Neural cell (in vitro differentiated cells): ENCODE measurements around the gene POLR1A. TPM values are rescaled to one million over a fixed set of nuclear protein-coding genes. Genes with fewer than 3 reads are reported as not detected.

ENCODE experiments used
- H2AFZ ChIP-seq: fragments of 200-600, 300-800 bp; sonication (generic), shearing (Covaris generic); 2 replicates; pipeline ENCODE4 v1.6.0; 2014; ENCODE audit warnings: low read depth, mild to moderate bottlenecking, antibody characterized with exemption, low read length, moderate library complexity
- H3F3A ChIP-seq: fragments of 200-600 bp; shearing (Covaris generic); 2 replicates; pipeline ENCODE4 v1.6.1; 2016; ENCODE audit warnings: mild to moderate bottlenecking, moderate library complexity, mixed read lengths, antibody characterized with exemption, low read length; ENCODE audit not compliant: insufficient read depth, poor library complexity, severe bottlenecking
- H3K27ac ChIP-seq: fragments of 200-600, 300-800 bp; sonication (generic), shearing (Covaris generic); 2 replicates; pipeline ENCODE4 v1.5.1; 2014; ENCODE audit warnings: mild to moderate bottlenecking, low read length, moderate library complexity
- H3K27me3 ChIP-seq: fragments of 300-800, 200-600 bp; sonication (generic), shearing (Covaris generic); 2 replicates; pipeline ENCODE4 v1.6.0; 2014; ENCODE audit warnings: mild to moderate bottlenecking, low read depth, low read length, moderate library complexity; ENCODE audit not compliant: insufficient read depth
- H3K36me3 ChIP-seq: fragments of 300-800, 200-600 bp; sonication (generic), shearing (Covaris generic); 2 replicates; pipeline ENCODE4 v1.5.1; 2014; ENCODE audit warnings: mild to moderate bottlenecking, antibody characterized with exemption, low read length, moderate library complexity; ENCODE audit not compliant: insufficient read depth
- H3K4me2 ChIP-seq: fragments of 300-800, 200-600 bp; sonication (generic), shearing (Covaris generic); 2 replicates; pipeline ENCODE4 v1.6.0; 2014; ENCODE audit warnings: mild to moderate bottlenecking, low read length
- H3K4me3 ChIP-seq: fragments of 300-800, 200-600 bp; sonication (generic), shearing (Covaris generic); 2 replicates; pipeline ENCODE4 v1.5.1; 2014; ENCODE audit warnings: mild to moderate bottlenecking, low read length, moderate library complexity
- H3K79me2 ChIP-seq: fragments of 200-600 bp; shearing (Covaris generic); replicated peaks from 2 replicates; pipeline ENCODE4 v1.6.0; 2014; ENCODE audit warnings: mild to moderate bottlenecking, low read length, moderate library complexity; ENCODE audit not compliant: insufficient read depth
- H3K9ac ChIP-seq: fragments of 300-800, 200-600 bp; sonication (generic), shearing (Covaris generic); 2 replicates; pipeline ENCODE4 v1.6.1; 2016; ENCODE audit warnings: mild to moderate bottlenecking, low read length, mixed read lengths
- H3K9me2 ChIP-seq: fragments of 200-600 bp; shearing (Covaris generic); 2 replicates; pipeline ENCODE4 v1.6.1; 2016; ENCODE audit warnings: mild to moderate bottlenecking, low read length, mixed read lengths; ENCODE audit not compliant: insufficient read depth
- H3K9me3 ChIP-seq: fragments of 200-600, 300-800 bp; sonication (generic), shearing (Covaris generic); 2 replicates; pipeline ENCODE4 v1.6.1; 2016; ENCODE audit warnings: mild to moderate bottlenecking, mixed run types, low read length, moderate library complexity, mixed read lengths
- H4K20me1 ChIP-seq: fragments of 200-600 bp; shearing (Covaris generic); 2 replicates; pipeline ENCODE4 v1.6.1; 2016; ENCODE audit warnings: mild to moderate bottlenecking, mixed run types; ENCODE audit not compliant: insufficient read depth
- EP300 ChIP-seq: fragments of 450-650 bp; conservative IDR thresholded peaks from 2 replicates; pipeline ENCODE4 v1.6.1; 2014; ENCODE audit warnings: antibody characterized with exemption, mild to moderate bottlenecking, moderate library complexity; ENCODE audit not compliant: poor library complexity, severe bottlenecking
- EZH2 ChIP-seq: fragments of 200-600, 300-800 bp; shearing (Covaris generic), sonication (generic); IDR thresholded peaks from 2 replicates; pipeline ENCODE4 v1.6.1; 2014; ENCODE audit warnings: antibody characterized with exemption, low read length, borderline replicate concordance, mild to moderate bottlenecking; ENCODE audit not compliant: insufficient read depth, poor library complexity, severe bottlenecking
- MXI1 ChIP-seq: fragments of 450-650 bp; conservative IDR thresholded peaks from 2 replicates; pipeline ENCODE4 v1.6.1; 2014; ENCODE audit warnings: antibody characterized with exemption, mild to moderate bottlenecking; ENCODE audit not compliant: poor library complexity, severe bottlenecking
- POLR2AphosphoS5 ChIP-seq: IDR thresholded peaks from 2 replicates; pipeline ENCODE4 v1.6.1; 2012
- RAD21 ChIP-seq: fragments of 450-650 bp; conservative IDR thresholded peaks from 2 replicates; pipeline ENCODE4 v1.6.1; 2014; ENCODE audit warnings: antibody characterized with exemption, mild to moderate bottlenecking, moderate library complexity
- SMC3 ChIP-seq: fragments of 450-650 bp; conservative IDR thresholded peaks from 2 replicates; pipeline ENCODE4 v1.6.1; 2014; ENCODE audit warnings: antibody characterized with exemption, mild to moderate bottlenecking, moderate library complexity; ENCODE audit not compliant: poor library complexity
- TAF1 ChIP-seq: IDR thresholded peaks from 2 replicates; pipeline ENCODE4 v1.6.1; 2012; ENCODE audit warnings: low read depth
- polyA plus RNA-seq: library from polyadenylated mRNA; depleted of rRNA; stranded (reverse); fragments of >200 nt; gene quantifications from 2 replicates; pipeline ENCODE4 v1.2.3, GENCODE V29; 2014
- TF ChIP-seq, protein P1 (sequence below): IDR thresholded peaks from 2 replicates; pipeline ENCODE4 v1.6.1; 2012; ENCODE audit warnings: borderline replicate concordance
- TF ChIP-seq, protein P2 (sequence below): fragments of 450-650 bp; IDR thresholded peaks from 2 replicates; pipeline ENCODE4 v1.5.1; 2014; ENCODE audit warnings: antibody characterized with exemption, mild to moderate bottlenecking, moderate library complexity; ENCODE audit not compliant: poor library complexity, severe bottlenecking

POLR1A gene
- polyA plus RNA-seq, 1 donor from 2014 or later, result 5.4 TPM

DNA sequence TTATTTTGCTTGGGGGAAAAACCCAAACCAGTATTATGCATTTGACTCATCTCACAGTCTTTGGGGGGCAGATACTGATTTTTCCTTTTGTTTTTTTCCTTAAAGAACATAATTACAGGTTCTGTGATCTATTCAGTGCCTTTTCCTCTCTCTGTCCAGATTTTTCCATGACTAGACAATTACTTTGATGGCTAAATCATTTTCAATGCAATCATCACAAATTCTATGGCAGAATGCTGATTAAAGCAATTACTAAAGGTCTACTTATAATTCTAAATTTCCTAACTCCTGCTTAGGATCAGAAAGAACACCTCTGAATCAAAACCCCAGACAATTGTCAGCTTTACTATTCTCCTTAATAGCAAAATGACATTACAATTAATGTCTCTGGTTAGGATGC, 38.8 kb downstream of the POLR1A start:
- no peaks in the 10 kb centered on the region for H3K9me2 ChIP-seq
- no peaks in the 10 kb centered on the region for H3K27me3 ChIP-seq
- no peak overlapping the region for H2AFZ ChIP-seq
- no peaks in the 10 kb centered on the region for H3F3A ChIP-seq
- peaks cover 5% of the 10 kb centered on the region for H3K9me3 ChIP-seq
- H3K4me2 ChIP-seq, result no peak overlapping the region
- no peak overlapping the region for H3K9ac ChIP-seq
- no peak overlapping the region for H3K27ac ChIP-seq
- no peaks in the 10 kb centered on the region for H3K79me2 ChIP-seq
- TF ChIP-seq EP300 (no peak), POLR2AphosphoS5 (no peak), MXI1 (no peak), RAD21 (no peak), TAF1 (no peak)
- no peak overlapping the region for H3K4me3 ChIP-seq
- H4K20me1 ChIP-seq, result no peaks in the 10 kb centered on the region
- peaks cover 10% of the 10 kb centered on the region for H3K36me3 ChIP-seq

DNA sequence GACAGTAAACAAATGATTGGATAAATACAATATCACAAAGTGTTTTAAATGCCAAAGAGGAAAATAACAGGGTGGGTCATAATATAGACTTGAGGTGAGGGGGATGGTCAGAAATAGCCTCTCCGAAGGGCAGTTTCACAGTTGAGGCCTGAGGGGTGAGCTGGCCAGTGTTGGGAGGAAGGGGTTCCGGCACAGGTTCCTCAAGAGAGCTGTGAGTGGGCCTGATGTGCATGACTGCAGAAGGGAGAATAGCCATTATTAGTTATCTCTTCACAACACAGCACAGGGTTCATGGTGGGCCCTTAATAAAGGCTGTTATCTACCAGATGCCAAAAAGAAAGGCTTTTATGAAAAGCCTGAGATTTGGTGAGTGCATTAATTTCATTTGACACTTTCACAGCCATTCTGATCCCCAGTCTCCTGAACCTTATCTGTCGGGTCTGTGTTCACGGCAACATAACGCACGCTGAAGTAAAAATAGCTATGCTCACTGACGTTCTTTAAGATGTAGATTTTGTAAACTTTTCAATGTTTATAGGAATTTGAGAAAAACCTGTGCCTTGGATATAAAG, 39.6 kb downstream of the POLR1A start:
- Histone ChIP-seq H3F3A (no peaks in the 10 kb centered on the region), H3K4me3 (no peak overlapping the region), H3K9ac (no peak overlapping the region), H4K20me1 (no peaks in the 10 kb centered on the region), H3K9me3 (peaks cover 5% of the 10 kb centered on the region), H3K27ac (no peak overlapping the region), H3K27me3 (no peaks in the 10 kb centered on the region), H3K79me2 (no peaks in the 10 kb centered on the region), H2AFZ (no peak overlapping the region), H3K36me3 (peaks cover 10% of the 10 kb centered on the region), H3K4me2 (no peak overlapping the region), H3K9me2 (no peaks in the 10 kb centered on the region)
- TF ChIP-seq, protein P1, sequence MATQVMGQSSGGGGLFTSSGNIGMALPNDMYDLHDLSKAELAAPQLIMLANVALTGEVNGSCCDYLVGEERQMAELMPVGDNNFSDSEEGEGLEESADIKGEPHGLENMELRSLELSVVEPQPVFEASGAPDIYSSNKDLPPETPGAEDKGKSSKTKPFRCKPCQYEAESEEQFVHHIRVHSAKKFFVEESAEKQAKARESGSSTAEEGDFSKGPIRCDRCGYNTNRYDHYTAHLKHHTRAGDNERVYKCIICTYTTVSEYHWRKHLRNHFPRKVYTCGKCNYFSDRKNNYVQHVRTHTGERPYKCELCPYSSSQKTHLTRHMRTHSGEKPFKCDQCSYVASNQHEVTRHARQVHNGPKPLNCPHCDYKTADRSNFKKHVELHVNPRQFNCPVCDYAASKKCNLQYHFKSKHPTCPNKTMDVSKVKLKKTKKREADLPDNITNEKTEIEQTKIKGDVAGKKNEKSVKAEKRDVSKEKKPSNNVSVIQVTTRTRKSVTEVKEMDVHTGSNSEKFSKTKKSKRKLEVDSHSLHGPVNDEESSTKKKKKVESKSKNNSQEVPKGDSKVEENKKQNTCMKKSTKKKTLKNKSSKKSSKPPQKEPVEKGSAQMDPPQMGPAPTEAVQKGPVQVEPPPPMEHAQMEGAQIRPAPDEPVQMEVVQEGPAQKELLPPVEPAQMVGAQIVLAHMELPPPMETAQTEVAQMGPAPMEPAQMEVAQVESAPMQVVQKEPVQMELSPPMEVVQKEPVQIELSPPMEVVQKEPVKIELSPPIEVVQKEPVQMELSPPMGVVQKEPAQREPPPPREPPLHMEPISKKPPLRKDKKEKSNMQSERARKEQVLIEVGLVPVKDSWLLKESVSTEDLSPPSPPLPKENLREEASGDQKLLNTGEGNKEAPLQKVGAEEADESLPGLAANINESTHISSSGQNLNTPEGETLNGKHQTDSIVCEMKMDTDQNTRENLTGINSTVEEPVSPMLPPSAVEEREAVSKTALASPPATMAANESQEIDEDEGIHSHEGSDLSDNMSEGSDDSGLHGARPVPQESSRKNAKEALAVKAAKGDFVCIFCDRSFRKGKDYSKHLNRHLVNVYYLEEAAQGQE, result no peak
- TF ChIP-seq POLR2AphosphoS5 (no peak), RAD21 (no peak), SMC3 (no peak), MXI1 (no peak), EP300 (no peak), TAF1 (no peak), EZH2 (no peak)
- TF ChIP-seq, protein P2, sequence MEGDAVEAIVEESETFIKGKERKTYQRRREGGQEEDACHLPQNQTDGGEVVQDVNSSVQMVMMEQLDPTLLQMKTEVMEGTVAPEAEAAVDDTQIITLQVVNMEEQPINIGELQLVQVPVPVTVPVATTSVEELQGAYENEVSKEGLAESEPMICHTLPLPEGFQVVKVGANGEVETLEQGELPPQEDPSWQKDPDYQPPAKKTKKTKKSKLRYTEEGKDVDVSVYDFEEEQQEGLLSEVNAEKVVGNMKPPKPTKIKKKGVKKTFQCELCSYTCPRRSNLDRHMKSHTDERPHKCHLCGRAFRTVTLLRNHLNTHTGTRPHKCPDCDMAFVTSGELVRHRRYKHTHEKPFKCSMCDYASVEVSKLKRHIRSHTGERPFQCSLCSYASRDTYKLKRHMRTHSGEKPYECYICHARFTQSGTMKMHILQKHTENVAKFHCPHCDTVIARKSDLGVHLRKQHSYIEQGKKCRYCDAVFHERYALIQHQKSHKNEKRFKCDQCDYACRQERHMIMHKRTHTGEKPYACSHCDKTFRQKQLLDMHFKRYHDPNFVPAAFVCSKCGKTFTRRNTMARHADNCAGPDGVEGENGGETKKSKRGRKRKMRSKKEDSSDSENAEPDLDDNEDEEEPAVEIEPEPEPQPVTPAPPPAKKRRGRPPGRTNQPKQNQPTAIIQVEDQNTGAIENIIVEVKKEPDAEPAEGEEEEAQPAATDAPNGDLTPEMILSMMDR, result no peak
